NK-92 treated with Interleukin-12 subunit alpha and Interleukin-12 subunit beta, amount 100 ng/mL, for 24 hours (cell line): ENCODE results near the gene PFN1.

Source experiments
- DNase-seq: peaks from one replicate; lab custom pipeline; 2025; lab: John Stamatoyannopoulos, UW

Gene PFN1

DNA sequence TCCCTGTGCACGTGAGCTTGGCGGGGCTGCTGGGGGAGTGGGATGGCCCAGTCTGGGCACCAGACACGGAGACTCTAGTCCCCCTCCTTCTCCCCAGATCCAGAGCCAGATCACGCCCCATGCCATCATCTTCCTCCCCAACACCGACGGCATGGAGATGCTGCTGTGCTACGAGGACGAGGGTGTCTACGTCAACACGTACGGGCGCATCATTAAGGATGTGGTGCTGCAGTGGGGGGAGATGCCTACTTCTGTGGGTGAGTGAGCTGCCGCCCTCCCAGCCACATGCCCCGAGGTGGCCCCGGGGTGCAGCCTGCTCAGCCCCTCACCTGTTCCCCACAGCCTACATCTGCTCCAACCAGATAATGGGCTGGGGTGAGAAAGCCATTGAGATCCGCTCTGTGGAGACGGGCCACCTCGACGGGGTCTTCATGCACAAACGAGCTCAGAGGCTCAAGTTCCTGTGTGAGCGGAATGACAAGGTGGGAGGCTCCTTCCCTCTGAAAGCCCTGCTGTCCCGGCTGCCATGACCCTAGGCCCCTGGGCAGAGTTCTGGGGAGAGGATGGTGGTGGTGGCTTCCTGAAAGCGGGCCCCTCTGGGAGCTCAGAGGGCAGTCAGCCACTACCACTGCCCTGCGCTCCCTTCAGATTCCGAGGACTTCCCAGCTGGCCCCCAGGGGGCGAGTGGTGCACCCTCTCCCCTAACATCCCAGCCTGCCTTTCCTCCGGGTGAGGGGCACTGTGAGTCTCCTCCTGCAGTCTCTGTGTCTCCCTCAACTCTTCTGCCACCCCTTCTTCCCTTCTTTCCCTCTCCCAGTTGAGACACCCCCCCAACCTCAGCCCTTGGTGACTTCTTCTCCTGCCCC lies 51.8 kb downstream of the PFN1 start:
- no peak for DNase-seq

DNA sequence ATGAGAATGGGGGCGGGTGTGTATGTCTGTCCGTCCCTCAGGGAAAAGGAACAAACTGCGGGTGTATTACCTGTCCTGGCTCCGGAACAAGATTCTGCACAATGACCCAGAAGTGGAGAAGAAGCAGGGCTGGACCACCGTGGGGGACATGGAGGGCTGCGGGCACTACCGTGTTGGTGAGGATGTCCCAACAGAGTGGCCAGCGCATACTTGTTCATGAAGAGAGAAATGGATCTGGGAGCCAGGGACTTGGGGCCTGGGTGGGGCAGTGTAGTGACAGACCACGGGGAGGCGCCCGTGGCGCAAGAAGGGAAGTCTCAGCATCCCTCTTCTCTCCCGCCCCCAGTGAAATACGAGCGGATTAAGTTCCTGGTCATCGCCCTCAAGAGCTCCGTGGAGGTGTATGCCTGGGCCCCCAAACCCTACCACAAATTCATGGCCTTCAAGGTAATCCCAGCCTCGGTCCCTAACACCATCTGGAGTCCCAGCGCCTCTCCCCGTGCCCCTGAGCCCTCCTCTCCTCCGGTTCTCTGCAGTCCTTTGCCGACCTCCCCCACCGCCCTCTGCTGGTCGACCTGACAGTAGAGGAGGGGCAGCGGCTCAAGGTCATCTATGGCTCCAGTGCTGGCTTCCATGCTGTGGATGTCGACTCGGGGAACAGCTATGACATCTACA lies 52.5 kb downstream of the PFN1 start:
- no peak for DNase-seq
